ENCODE results near the gene CTNNA2. TPM values are rescaled to one million over a fixed set of nuclear protein-coding genes. Genes with fewer than 3 reads are reported as not detected.

The CTNNA2 gene
- total RNA-seq, 1 experiment from 2014 or later = 5.5 TPM

DNA sequence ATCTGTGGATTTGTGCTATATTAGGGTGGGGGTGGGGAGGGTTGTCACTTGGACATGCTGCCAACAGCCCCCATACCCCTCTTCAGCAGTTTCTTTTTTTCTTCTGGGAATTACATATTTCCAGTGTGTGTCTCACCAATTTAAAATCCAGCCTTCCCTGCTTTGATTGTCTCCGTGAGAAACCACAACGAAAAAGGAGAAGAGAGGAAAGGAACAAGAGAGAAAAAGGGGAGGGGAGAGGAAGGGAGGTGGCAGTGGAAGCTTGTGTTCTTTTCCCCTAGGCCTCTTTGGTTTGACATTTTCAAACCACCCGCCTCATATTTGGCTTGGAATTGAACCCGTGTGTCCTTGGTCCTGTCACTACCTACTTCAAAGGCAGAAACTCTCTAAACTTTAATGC, 860 bp downstream of the CTNNA2 start:
- Histone ChIP-seq H3K18ac (ENCODE audit: insufficient read length, low read depth, low read length) (no peak overlapping the region), H3K4me2 (ENCODE audit: insufficient read depth, insufficient read length, low read length) (peak overlapping the region; percentile 90), H3K4ac (ENCODE audit: low read depth, low read length) (no peak overlapping the region), H4K91ac (ENCODE audit: insufficient read length, low read depth, low read length) (no peak overlapping the region), H3K79me2 (ENCODE audit: insufficient read depth, low read length) (no peaks in the 10 kb centered on the region), H2AFZ (ENCODE audit: low read length) (no peak overlapping the region), H3T11ph (ENCODE audit: low read length) (no peak overlapping the region), H3K79me1 (ENCODE audit: insufficient read depth, low read depth, low read length, poor library complexity, severe bottlenecking) (no peaks in the 10 kb centered on the region), H2BK15ac (ENCODE audit: low read depth, low read length) (no peak overlapping the region), H3K14ac (ENCODE audit: insufficient read depth, low read length) (no peak overlapping the region), H2BK120ac (ENCODE audit: low read depth, low read length, poor library complexity, severe bottlenecking) (no peak overlapping the region), H4K8ac (replicated peaks; ENCODE audit: insufficient read length, low read depth, low read length) (no peak overlapping the region), H3K27me3 (ENCODE audit: insufficient read depth, low read length) (no peaks in the 10 kb centered on the region), H2BK12ac (ENCODE audit: insufficient read length, low read depth, low read length) (no peak overlapping the region), H3K23ac (ENCODE audit: insufficient read length, low read depth, low read length) (no peak overlapping the region), H3K27ac (ENCODE audit: insufficient read length, low read depth, low read length) (no peak overlapping the region), H2BK20ac (ENCODE audit: low read depth, low read length, poor library complexity, severe bottlenecking) (no peak overlapping the region), H4K5ac (ENCODE audit: insufficient read length, low read depth, low read length) (no peak overlapping the region), H3K4me1 (ENCODE audit: insufficient read depth, low read length) (peaks cover 2% of the 10 kb centered on the region; the same call in 1 of the 2 replicates), H2AK5ac (ENCODE audit: insufficient read length, low read length) (no peak overlapping the region), H3K56ac (ENCODE audit: insufficient read length, low read depth, low read length) (no peak overlapping the region), H3K9ac (ENCODE audit: extremely low read depth, insufficient read length, low read length) (no peak overlapping the region), H4K20me1 (ENCODE audit: control insufficient read depth, insufficient read depth, insufficient read length) (no peaks in the 10 kb centered on the region), H3K9me3 (ENCODE audit: control insufficient read depth, low read depth, low read length) (no peaks in the 10 kb centered on the region), H3K23me2 (ENCODE audit: insufficient read length, low read depth, low read length, poor library complexity, severe bottlenecking) (peaks cover 3% of the 10 kb centered on the region), H2BK5ac (ENCODE audit: insufficient read length, low read length) (no peak overlapping the region)
- no peaks in the 10 kb centered on the region; a peak in 1 of 5 replicates for H3K9me3 Mint-ChIP-seq
- H3K4me3 Mint-ChIP-seq = peak overlapping the region; percentile 70 to 88
- no peak for DNase-seq
- no CpG with 5 or more reads among the region's 4 CpGs for WGBS (ENCODE audit: extremely low coverage, insufficient read length, low lambda C conversion rate)
- peaks cover 24% of the 10 kb centered on the region for H3K27me3 Mint-ChIP-seq (ENCODE audit: low read depth)
- no peak overlapping the region; a peak in 1 of 7 replicates for H3K27ac Mint-ChIP-seq
- H3K36me3 Mint-ChIP-seq (ENCODE audit: insufficient read depth in 1 of 3, low read depth in 3 of 3) = no peaks in the 10 kb centered on the region
- TF ChIP-seq, protein P1, sequence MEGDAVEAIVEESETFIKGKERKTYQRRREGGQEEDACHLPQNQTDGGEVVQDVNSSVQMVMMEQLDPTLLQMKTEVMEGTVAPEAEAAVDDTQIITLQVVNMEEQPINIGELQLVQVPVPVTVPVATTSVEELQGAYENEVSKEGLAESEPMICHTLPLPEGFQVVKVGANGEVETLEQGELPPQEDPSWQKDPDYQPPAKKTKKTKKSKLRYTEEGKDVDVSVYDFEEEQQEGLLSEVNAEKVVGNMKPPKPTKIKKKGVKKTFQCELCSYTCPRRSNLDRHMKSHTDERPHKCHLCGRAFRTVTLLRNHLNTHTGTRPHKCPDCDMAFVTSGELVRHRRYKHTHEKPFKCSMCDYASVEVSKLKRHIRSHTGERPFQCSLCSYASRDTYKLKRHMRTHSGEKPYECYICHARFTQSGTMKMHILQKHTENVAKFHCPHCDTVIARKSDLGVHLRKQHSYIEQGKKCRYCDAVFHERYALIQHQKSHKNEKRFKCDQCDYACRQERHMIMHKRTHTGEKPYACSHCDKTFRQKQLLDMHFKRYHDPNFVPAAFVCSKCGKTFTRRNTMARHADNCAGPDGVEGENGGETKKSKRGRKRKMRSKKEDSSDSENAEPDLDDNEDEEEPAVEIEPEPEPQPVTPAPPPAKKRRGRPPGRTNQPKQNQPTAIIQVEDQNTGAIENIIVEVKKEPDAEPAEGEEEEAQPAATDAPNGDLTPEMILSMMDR (conservative IDR thresholded peaks at IDR 0.05) = no peak
- H3K4me1 Mint-ChIP-seq = peaks cover 36 to 37% of the 10 kb centered on the region in 2 experiments

Measured in H9 (cell line).